Stimulated activated CD8-positive, alpha-beta memory T cell treated with anti-CD3 and anti-CD28 coated beads, Interleukin-4, amount 100 ng/mL, for 24 hours (primary cell): ENCODE data around the gene ABHD8.
A peak's percentile ranks its signal among the peaks of the same experiment; 100 is the strongest.
"Not testable (repeated sequence)": the region's sequence is repeated elsewhere in the genome, so short reads cannot be mapped to it uniquely, and the experiment has no call there.

Experiments used
- DNase-seq: peaks from one replicate; pipeline ENCODE4 v3.0.0-alpha.2; 2020; ENCODE audit warnings: low read depth

Gene ABHD8

DNA sequence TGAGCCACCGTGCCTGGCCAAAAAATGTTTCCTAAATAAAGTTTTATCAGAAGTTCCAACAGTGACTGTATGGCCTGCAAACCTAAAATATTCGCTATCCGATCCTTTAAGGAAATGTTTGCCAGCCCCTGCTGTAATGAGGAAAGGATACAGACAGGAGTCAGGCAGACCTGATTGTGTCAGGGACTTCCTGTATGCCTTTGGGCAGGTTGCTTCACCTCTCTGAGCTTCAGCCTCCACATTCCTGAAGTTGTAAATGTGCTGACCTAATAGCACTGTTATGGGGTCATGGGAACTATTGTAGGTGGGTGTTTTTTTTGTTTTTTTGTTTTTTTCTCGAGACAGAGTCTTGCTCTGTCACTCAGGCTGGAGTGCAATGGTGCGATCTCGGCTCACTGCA is 6.2 kb downstream of the ABHD8 start:
- no peak for DNase-seq

DNA sequence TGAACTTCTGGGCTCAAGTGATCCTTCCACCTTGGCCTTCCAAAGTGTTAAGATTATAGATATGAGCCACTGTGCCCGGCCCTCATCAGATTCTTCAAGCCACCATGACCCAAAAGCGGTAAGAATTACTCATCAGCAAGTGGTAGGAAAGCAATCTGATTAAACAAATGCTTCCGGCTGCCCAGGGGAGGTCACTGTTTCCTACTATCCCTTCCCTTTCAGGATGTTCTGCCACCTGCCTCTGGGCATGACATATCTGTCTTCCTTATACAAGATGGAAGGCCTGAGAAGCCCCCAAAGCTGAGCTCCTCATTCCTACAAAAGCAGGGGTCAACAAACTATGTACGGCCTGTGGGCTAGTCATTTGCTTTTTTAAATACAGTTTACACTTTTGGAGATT is 7.0 kb downstream of the ABHD8 start:
- no peak for DNase-seq

DNA sequence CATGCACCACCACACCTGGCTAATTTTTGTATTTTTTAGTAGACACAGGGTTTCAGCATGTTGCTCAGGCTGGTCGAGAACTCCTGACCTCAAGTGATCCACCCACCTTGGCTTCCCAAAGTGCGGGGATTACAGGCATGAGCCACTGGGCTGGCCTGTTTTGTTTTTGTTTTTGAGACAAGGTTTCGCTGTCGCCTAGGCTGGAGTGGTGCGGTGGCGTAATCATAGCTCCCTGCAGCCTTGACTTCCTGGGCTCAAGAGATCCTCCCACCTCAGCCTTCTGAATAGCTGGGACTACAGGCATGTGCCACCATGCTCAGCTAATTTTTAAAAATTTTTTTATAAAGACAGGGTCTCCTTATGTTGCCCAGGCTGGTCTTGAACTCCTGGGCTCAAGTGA is 7.7 kb downstream of the ABHD8 start:
- not testable (repeated sequence) for DNase-seq

GRCh38 chr19:17294051-17294891 is 9.0 kb downstream of the ABHD8 start:
- peak; percentile 38 for DNase-seq

DNA sequence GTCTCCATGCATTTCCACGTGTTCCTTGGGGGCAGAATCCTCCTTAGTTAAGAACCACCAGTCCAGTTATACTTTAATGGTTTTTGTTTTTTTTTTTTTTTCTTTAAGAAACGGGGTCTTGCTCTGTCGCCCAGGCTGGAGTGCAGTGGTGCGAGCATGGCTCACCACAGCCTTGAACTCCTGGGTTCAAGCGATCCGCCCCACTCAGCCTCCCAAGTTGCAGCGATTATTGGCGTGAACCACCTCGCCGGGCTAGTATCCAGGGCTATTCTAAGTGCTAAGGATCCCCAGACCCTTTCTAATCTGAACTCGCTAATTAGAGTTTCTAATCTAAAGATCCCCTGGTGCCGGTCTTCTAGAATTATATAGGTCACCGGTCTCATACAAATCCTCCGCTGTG is 9.6 kb downstream of the ABHD8 start:
- no peak for DNase-seq

- peak; percentile 70 for DNase-seq
Measured at GRCh38 chr19:17292301-17293074, 10.7 kb downstream of the ABHD8 start.

- peak; percentile 45 for DNase-seq
Measured at GRCh38 chr19:17289489-17289888, 13.7 kb downstream of the ABHD8 start.

DNA sequence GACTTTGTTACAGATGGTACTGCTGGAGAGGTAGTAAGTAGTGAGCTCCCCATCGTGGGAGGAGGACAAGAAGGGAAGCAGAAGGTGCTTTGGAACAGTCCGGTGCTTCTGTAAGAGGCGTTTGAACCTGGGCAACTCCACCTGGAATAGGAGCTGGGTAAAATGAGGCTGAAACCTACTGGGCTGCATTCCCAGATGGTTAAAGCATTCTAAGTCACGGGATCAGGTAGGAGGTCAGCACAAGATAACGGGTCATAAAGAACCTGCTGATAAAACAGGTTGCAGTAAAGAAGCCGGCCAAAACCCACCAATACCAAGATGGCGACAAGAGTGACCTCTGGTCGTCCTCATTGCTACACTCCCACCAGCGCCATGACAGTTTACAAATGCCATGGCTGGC is 16.5 kb downstream of the ABHD8 start:
- DNase-seq, result no peak

DNA sequence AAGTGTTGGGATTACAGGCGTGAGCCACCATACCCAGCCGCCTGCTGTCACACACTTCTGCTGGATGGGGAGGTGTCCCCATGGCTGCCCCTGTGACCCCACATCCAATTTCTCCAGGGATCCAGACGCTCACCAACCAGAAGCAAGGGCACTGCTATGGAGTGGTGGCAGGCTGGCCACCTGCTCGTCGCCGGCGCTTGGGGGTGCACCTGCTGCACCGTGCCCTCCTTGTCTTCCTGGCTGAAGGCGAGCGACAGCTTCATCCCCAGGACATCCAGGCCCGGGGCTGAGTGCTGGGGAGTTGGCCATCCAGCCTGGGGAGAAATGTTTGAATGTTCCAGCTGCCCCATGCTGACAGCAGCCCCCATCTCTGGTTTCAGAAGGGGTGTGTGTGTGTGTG is 17.0 kb downstream of the ABHD8 start:
- DNase-seq, result no peak

GRCh38 chr19:17285415-17286135 is 17.6 kb downstream of the ABHD8 start:
- no peak for DNase-seq

DNA sequence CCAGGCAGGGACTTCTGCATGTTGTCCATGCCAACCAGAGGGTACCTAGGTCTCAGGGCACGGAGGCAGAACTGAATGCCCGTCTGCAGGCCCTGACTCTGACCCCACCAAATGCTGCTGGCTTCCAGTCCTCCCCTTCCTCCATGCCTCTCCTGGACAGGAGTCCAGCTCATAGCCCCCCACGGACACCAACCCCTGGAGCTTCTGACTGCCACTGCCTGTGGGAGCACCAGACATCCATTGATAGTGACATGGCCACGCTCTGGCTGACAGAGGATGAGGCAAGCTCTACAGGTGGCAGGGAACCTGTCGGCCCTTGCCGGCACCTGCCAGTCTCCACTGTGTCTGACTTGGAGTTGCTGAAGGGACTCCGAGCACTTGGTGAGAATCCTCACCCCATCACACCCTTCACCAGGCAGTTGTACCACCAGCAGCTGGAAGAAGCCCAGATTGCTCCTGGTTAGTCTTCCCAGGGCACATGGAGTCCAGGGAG is 19.7 kb downstream of the ABHD8 start:
- DNase-seq, result no peak

- peak; percentile 66 for DNase-seq
Measured at GRCh38 chr19:17282488-17283125, 20.6 kb downstream of the ABHD8 start.

DNA sequence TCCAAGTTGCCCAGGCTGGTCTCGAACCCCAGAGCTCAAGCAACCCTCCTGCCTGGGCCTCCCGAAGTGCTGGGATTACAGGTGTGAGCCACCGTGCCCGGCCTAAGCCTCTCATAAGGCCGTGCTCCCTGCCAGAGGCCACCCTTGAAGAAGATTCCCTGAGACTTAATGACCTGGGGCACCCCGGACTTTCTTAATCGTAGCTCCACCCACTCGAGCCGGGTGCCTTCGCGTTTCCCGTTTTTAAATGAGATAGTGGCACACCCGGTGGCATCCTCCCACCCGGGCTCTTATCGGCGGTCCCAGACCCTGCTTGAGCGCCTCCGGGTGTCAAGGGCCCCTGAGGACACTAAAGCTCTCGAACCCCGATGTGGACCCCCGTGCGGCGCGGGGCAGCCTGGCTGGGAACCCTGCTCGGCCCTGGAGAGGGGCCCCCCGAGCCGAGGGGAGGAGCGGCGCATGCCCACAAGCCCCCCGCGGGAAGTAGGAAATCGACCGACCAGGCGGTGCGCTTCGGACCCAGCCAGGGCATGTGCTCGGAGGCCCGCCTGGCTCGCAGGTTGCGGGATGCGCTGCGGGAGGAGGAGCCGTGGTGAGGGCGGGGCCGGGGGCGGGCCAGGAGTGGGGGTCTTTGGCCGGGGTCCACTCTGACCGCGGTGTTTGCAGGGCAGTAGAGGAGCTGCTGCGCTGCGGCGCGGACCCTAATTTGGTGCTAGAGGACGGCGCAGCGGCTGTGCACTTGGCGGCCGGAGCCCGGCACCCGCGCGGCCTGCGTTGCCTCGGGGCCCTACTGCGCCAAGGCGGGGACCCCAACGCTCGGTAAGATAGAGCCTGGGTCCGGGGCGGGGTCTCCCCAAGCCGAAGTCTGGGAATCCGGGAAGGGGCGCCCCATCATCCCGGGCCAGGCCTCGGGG is 21.6 kb downstream of the ABHD8 start, which contains the start of gene ANKLE1:
ANKLE1 (plus strand) TSS at position 511 of the 914 bp plus-strand sequence; CDS start at position 531, 20 bp downstream.
- DNase-seq, result peak; percentile 35

GRCh38 chr19:17279436-17279835 is 23.8 kb downstream of the ABHD8 start:
- DNase-seq, result no peak

DNA sequence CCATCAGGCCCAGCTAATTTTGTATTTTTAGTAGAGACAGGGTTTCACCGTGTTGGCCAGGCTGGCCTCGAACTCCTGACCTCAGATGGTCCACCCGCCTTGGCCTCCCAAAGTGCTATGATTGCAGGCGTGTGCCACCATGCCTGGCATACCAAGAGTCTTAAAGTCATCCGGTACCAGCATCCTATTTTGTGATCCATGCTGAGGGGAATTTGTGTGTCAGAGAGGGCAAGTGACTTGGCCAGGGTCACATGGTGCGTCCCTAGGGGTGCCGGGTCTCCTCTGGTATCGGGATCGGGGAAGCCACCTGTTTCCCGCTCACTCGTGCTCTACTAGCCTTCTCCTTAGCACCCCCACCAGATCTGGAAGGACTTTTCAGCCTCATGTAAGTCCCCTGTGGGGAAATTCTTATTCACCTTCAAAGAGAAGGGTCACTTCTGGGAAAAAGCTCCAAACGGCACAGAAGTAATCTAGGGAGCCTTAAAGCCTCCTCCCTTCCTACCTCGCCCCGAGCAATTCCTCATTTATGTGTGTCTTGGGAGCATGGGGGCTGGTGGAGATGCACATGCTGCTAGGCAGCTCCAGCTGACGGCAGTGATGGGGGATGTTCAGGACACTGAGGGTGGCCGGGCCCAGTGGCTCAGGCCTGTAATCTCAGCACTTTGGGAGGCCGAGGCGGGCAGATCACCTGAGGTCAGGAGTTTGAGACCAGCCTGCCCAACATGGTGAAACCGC is 27.6 kb downstream of the ABHD8 start:
- DNase-seq, result no peak

DNA sequence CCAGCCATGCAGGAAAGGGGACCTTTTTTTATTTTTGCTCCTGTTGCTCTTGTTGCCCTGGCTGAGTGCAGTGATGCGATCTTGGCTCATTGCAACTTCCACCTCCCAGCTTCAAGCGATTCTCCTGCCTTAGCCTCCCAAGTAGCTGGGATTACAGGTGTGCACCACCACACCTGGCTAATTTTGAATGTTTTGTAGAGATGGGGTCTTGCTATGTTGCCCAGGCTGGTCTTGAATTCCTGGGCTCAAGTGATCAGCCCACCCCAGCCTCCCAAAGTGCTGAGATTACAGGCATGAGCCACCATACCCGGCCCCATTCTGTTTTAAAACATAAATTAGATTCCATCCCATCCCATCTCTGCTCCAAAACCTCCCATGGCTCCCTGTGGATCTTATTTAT is 28.3 kb downstream of the ABHD8 start:
- not testable (repeated sequence) for DNase-seq

- no peak for DNase-seq
Measured at GRCh38 chr19:17268754-17269153, 34.5 kb downstream of the ABHD8 start.

DNA sequence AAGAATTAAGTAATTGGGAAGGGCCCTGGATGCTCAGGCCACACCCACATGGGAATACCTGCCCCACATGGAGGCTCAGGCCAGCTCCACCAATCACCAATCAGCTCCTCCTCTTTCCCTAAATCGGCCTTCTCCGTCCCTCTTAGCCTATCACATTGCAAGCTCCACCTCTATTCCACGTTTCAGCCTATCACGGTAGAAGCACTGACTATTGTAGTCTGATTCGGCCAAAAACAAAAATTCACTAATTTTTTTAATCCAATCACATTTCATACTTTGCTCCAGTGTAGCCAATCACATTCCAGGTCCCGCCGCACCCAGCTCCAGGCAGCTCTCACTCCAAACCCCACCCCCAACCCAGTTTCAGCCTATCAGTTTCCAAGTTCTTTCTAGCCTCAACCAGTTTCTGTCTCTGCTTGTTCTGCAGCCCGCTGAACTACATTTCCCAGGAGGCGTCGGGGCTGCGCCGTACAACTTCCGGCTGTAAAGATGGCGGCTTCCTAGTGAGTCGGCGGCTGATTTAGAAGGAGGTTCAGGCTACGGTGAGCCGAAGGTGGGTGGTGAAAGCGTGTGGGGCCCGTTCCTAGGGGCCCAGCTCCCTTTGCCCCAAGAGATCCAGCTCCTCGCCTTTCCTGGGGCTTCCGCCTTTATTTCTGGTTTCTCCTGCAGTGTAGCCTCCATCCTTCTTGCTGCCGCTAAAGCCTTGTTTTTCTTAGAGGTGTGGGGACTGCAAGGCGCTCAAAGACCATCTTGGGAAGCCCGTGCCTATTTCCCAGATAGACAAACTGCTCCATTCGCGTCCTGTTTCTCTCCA is 36.0 kb downstream of the ABHD8 start, which contains the start of gene BABAM1:
BABAM1 (plus strand) TSS at position 469 of the 814 bp plus-strand sequence. CDS start 1,364 bp downstream, outside the sequence.
- peak; percentile 87 for DNase-seq

DNA sequence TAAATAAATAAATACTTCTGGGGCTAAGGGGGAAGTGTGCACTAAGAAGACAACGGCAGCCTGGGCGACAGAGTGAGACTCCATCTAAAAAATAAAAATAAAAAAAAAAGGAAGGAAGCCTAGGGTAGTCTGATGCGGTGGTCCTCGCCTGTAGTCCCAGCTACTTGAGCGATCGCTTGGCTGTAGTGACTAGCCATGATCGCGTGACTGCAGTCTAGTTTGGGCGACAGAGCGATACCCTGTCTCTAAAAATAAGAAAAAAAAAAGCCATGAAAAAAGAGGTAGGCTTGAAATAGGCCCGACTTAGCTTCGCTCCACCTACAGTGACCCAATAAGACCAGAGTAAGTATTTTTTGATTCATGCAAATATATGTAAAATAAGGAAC is 36.6 kb downstream of the ABHD8 start:
- DNase-seq, result no peak
